ENCODE measurements around the gene TTLL11.

DNA sequence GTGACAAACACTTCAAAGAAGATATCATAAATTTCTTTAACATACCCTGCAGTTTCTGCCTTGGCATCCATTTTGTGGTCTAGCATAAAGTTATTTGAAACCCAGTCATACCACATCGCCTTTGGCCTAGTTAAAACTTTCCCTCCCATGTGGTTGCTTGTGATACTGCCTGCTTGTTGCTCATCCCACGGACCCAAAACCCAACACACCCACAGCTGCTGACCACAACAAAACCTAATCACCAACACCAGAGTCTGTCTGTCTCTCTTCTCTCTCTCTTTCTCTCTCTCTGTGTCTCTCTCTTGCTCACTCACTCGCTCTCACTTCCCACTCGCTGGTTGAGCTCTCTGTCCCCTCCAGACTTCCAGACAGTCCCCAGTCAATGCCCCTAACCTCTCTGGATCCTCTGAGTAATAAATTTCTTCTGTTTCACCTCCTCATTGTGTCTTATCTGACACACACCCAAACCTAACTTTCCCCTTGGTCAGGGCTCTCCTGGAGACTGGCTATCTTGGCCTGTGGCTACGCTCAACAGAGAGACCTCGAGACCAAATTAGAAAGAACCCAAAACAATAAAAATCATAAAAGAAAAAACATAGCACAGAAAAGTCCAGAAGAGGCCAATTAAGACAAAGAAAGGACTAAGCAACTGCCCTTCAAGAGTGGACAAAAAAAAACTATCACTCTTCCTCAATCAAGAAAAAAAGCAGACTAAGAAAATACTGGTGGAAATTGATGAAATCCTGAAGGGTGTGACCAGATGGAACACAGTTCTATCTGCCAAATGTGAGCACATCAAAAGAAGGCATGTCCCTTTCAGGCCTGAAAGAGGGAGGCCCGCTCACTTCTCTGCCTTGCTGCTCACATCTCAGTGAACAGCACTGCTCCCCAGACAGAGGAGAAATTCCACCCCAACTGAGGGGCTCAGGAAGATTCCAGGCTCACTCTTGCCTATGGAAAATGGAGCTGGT, 41.5 kb downstream of the TTLL11 start:
- TF ChIP-seq, protein P1, sequence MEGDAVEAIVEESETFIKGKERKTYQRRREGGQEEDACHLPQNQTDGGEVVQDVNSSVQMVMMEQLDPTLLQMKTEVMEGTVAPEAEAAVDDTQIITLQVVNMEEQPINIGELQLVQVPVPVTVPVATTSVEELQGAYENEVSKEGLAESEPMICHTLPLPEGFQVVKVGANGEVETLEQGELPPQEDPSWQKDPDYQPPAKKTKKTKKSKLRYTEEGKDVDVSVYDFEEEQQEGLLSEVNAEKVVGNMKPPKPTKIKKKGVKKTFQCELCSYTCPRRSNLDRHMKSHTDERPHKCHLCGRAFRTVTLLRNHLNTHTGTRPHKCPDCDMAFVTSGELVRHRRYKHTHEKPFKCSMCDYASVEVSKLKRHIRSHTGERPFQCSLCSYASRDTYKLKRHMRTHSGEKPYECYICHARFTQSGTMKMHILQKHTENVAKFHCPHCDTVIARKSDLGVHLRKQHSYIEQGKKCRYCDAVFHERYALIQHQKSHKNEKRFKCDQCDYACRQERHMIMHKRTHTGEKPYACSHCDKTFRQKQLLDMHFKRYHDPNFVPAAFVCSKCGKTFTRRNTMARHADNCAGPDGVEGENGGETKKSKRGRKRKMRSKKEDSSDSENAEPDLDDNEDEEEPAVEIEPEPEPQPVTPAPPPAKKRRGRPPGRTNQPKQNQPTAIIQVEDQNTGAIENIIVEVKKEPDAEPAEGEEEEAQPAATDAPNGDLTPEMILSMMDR (IDR thresholded peaks at IDR 0.05): no peak
- TF ChIP-seq EP300 (IDR thresholded peaks at IDR 0.05) (no peak), POLR2A (IDR thresholded peaks at IDR 0.05) (no peak)

Data from tibial nerve (tissue), 4 donors.